Neuronal stem cell (in vitro differentiated cells): ENCODE data around the gene BOLL.

Experiments used
- DNase-seq: peaks from one replicate; pipeline ENCODE4 v3.0.0-alpha.2; 2013; ENCODE audit warnings: low spot score
- H2AFZ ChIP-seq: one replicate; pipeline ENCODE4 v1.6.1; 2013; ENCODE audit warnings: mild to moderate bottlenecking, low read length, inconsistent platforms
- H2AK5ac ChIP-seq: 2 replicates; pipeline ENCODE4 v1.6.1; 2013; ENCODE audit warnings: low read depth, mild to moderate bottlenecking, inconsistent platforms, low read length, moderate library complexity, mixed read lengths
- H2BK120ac ChIP-seq: 2 replicates; pipeline ENCODE4 v1.6.1; 2013; ENCODE audit warnings: low read depth, mild to moderate bottlenecking, inconsistent platforms, low read length, moderate library complexity, mixed read lengths
- H2BK12ac ChIP-seq: one replicate; pipeline ENCODE4 v1.6.1; 2013; ENCODE audit warnings: low read length, inconsistent platforms
- H2BK15ac ChIP-seq: 2 replicates; pipeline ENCODE4 v1.6.1; 2013; ENCODE audit warnings: mild to moderate bottlenecking, low read length, inconsistent platforms, mixed read lengths
- H2BK5ac ChIP-seq: one replicate; pipeline ENCODE4 v1.6.1; 2013; ENCODE audit warnings: inconsistent platforms, mild to moderate bottlenecking, low read length, moderate library complexity
- H3K14ac ChIP-seq: one replicate; pipeline ENCODE4 v1.6.1; 2013; ENCODE audit warnings: low read length, inconsistent platforms
- H3K18ac ChIP-seq: 2 replicates; pipeline ENCODE4 v1.6.1; 2013; ENCODE audit warnings: low read length, inconsistent platforms
- H3K23ac ChIP-seq: 2 replicates; pipeline ENCODE4 v1.6.1; 2013; ENCODE audit warnings: low read depth, mild to moderate bottlenecking, mixed read lengths, low read length, inconsistent platforms; ENCODE audit not compliant: poor library complexity
- H3K27ac ChIP-seq: replicated peaks from 3 replicates; pipeline ENCODE4 v1.5.1; 2013; ENCODE audit warnings: low read length, inconsistent platforms
- H3K27me3 ChIP-seq, 3 experiments: 2 replicates each; pipeline ENCODE4 v1.6.1; 2013; ENCODE audit warnings: low read length in 3 of 3, mild to moderate bottlenecking in 2 of 3, inconsistent platforms in 1 of 3, low read depth in 1 of 3, mixed read lengths in 1 of 3, moderate library complexity in 1 of 3; ENCODE audit not compliant: control insufficient read depth in 3 of 3, insufficient read depth in 3 of 3
- H3K36me3 ChIP-seq, 2 donors: replicated peaks in 1 of 2; 2 replicates each; pipeline ENCODE4 v1.6.1; 2013; ENCODE audit warnings: low read length in 2 of 2; ENCODE audit not compliant: control insufficient read depth in 2 of 2, insufficient read depth in 2 of 2
- H3K4ac ChIP-seq: 2 replicates; pipeline ENCODE4 v1.6.1; 2013; ENCODE audit warnings: inconsistent platforms, mild to moderate bottlenecking, low read length, moderate library complexity
- H3K4me1 ChIP-seq, 2 donors: 1 replicate in 1 of 2; 2 replicates in 1 of 2; pipeline ENCODE4 v1.6.1; 2013; ENCODE audit warnings: low read length in 2 of 2, low read depth in 1 of 2; ENCODE audit not compliant: control insufficient read depth in 2 of 2, insufficient read depth in 1 of 2
- H3K4me2 ChIP-seq: one replicate; pipeline ENCODE4 v1.6.1; 2013; ENCODE audit warnings: mild to moderate bottlenecking, low read length, inconsistent platforms; ENCODE audit not compliant: insufficient read depth, poor library complexity, severe bottlenecking
- H3K4me3 ChIP-seq, 2 donors: 2 replicates each; pipeline ENCODE4 v1.5.1; 2013; ENCODE audit warnings: low read length in 2 of 2, mild to moderate bottlenecking in 2 of 2, inconsistent platforms in 1 of 2, moderate library complexity in 1 of 2
- H3K79me1 ChIP-seq: one replicate; pipeline ENCODE4 v1.6.1; 2013; ENCODE audit warnings: low read depth, mild to moderate bottlenecking, inconsistent platforms, low read length, moderate library complexity
- H3K9ac ChIP-seq: one replicate; pipeline ENCODE4 v1.6.1; 2013; ENCODE audit warnings: mild to moderate bottlenecking, low read depth, low read length, inconsistent platforms; ENCODE audit not compliant: poor library complexity
- H3K9me3 ChIP-seq, 2 donors: replicated peaks in 1 of 2; 2 replicates each; pipeline versions ENCODE3 to v1.6.1; 2013; ENCODE audit warnings: low read length in 2 of 2, mild to moderate bottlenecking in 2 of 2, inconsistent platforms in 1 of 2, low read depth in 1 of 2, mixed read lengths in 1 of 2, moderate library complexity in 1 of 2; ENCODE audit not compliant: control insufficient read depth in 2 of 2, insufficient read depth in 1 of 2
- H4K8ac ChIP-seq: one replicate; pipeline ENCODE4 v1.6.1; 2013; ENCODE audit warnings: low read depth, mild to moderate bottlenecking, inconsistent platforms, low read length, moderate library complexity
- H4K91ac ChIP-seq: one replicate; pipeline ENCODE4 v1.6.1; 2013; ENCODE audit warnings: low read length, low read depth, mild to moderate bottlenecking, inconsistent platforms; ENCODE audit not compliant: poor library complexity
- WGBS, 2 donors: extraction: QIAGEN DNeasy Blood & Tissue Kit; methylation state at CpG; one replicate each; pipeline ENCODE4 v1.1.7; 2013; ENCODE audit warnings: missing lambda C conversion rate in 2 of 2, mixed read lengths in 1 of 2; ENCODE audit not compliant: insufficient read length in 2 of 2, insufficient replicate concordance in 1 of 2; ENCODE audit errors: extremely low coverage in 2 of 2; 5-methylcytosine and 5-hydroxymethylcytosine counted together

Gene BOLL

GRCh38 chr2:197727011-197727410 lies 58.1 kb downstream of the BOLL start:
- Histone ChIP-seq H3K18ac (no peak overlapping the region), H3K23ac (no peak overlapping the region), H3K4ac (no peak overlapping the region), H2BK5ac (no peak overlapping the region), H3K4me1 (no peaks in the 10 kb centered on the region), H4K8ac (no peak overlapping the region), H3K27ac (no peak overlapping the region), H3K9me3 (no peaks in the 10 kb centered on the region), H3K79me1 (no peaks in the 10 kb centered on the region), H2BK12ac (no peak overlapping the region), H3K14ac (no peak overlapping the region), H4K91ac (no peak overlapping the region), H3K27me3 (no peaks in the 10 kb centered on the region), H3K9ac (no peak overlapping the region), H3K4me2 (no peak overlapping the region), H2AK5ac (no peak overlapping the region), H2BK15ac (no peak overlapping the region), H2AFZ (no peak overlapping the region), H2BK120ac (no peak overlapping the region), H3K4me3 (no peak overlapping the region), H3K36me3 (no peaks in the 10 kb centered on the region)
- no peak for DNase-seq

- no peak overlapping the region for H3K9ac ChIP-seq
- no peak overlapping the region for H3K14ac ChIP-seq
- H2AFZ ChIP-seq = no peak overlapping the region
- no peak overlapping the region for H2BK12ac ChIP-seq
- no peaks in the 10 kb centered on the region for H3K4me1 ChIP-seq
- H3K4ac ChIP-seq = no peak overlapping the region
- no peak overlapping the region for H2BK15ac ChIP-seq
- H4K91ac ChIP-seq = no peak overlapping the region
- no peak overlapping the region for H2AK5ac ChIP-seq
- no peaks in the 10 kb centered on the region for H3K27me3 ChIP-seq
- H3K27ac ChIP-seq = no peak overlapping the region
- no peak overlapping the region for H3K18ac ChIP-seq
- no peak overlapping the region for H2BK5ac ChIP-seq
- no peaks in the 10 kb centered on the region for H3K36me3 ChIP-seq
- H3K4me2 ChIP-seq = no peak overlapping the region
- no peaks in the 10 kb centered on the region for H3K9me3 ChIP-seq
- WGBS, 2 donors = no CpG with 5 or more reads among the region's 2 CpGs
- DNase-seq = no peak
- H2BK120ac ChIP-seq = no peak overlapping the region
- no peaks in the 10 kb centered on the region for H3K79me1 ChIP-seq
- no peak overlapping the region for H3K4me3 ChIP-seq
- no peak overlapping the region for H3K23ac ChIP-seq
- H4K8ac ChIP-seq = no peak overlapping the region
Observed at GRCh38 chr2:197717863-197718262, 67.3 kb downstream of the BOLL start.

- DNase-seq = no peak
- Histone ChIP-seq H2BK120ac (no peak overlapping the region), H3K4me1 (no peaks in the 10 kb centered on the region), H3K14ac (no peak overlapping the region), H3K4ac (no peak overlapping the region), H3K27me3 (no peaks in the 10 kb centered on the region), H4K91ac (no peak overlapping the region), H2AK5ac (no peak overlapping the region), H2BK5ac (no peak overlapping the region), H3K36me3 (peaks cover 2 to 30% of the 10 kb centered on the region in 2 donors), H3K4me2 (no peak overlapping the region), H3K79me1 (no peaks in the 10 kb centered on the region), H2BK12ac (no peak overlapping the region), H3K9ac (no peak overlapping the region), H2BK15ac (no peak overlapping the region), H4K8ac (no peak overlapping the region), H2AFZ (no peak overlapping the region), H3K9me3 (no peaks in the 10 kb centered on the region), H3K23ac (no peak overlapping the region), H3K4me3 (no peak overlapping the region), H3K27ac (no peak overlapping the region), H3K18ac (no peak overlapping the region)
- no CpG with 5 or more reads among the region's 3 CpGs for WGBS, 2 donors
Observed at GRCh38 chr2:197713271-197713670, 71.8 kb downstream of the BOLL start.

- Histone ChIP-seq H3K27me3 (no peaks in the 10 kb centered on the region), H3K4me1 (peaks cover 4 to 6% of the 10 kb centered on the region in 2 donors), H3K27ac (no peak overlapping the region), H3K18ac (no peak overlapping the region), H3K4me2 (no peak overlapping the region), H3K79me1 (no peaks in the 10 kb centered on the region), H3K4me3 (no peak overlapping the region), H3K36me3 (peaks cover 2 to 30% of the 10 kb centered on the region in 2 donors), H2BK5ac (no peak overlapping the region), H4K91ac (no peak overlapping the region), H2BK15ac (no peak overlapping the region), H2BK120ac (no peak overlapping the region), H3K9ac (no peak overlapping the region), H2BK12ac (no peak overlapping the region), H3K9me3 (no peaks in the 10 kb centered on the region), H2AK5ac (no peak overlapping the region), H3K4ac (no peak overlapping the region), H4K8ac (no peak overlapping the region), H3K23ac (no peak overlapping the region), H2AFZ (no peak overlapping the region), H3K14ac (no peak overlapping the region)
- no peak for DNase-seq
Observed at GRCh38 chr2:197711578-197711977, 73.5 kb downstream of the BOLL start.
